ENCODE measurements around the gene ADPRHL1. TPM values are rescaled to one million over a fixed set of nuclear protein-coding genes. Genes with fewer than 3 reads are reported as not detected.
A peak's percentile ranks its signal among the peaks of the same experiment; 100 is the strongest.

ADPRHL1 gene
- total RNA-seq, 2 experiments from 2014 or later: 0.73 to 0.87 TPM

- H3K4me3 Mint-ChIP-seq: peak within 1 kb of the TSS; percentile 92
- no peaks in the 10 kb centered on the region for H3K9me3 Mint-ChIP-seq (ENCODE audit: insufficient read depth)
- ChIA-PET POLR2A (interaction anchor here (0.5 to 1.3 kb wide), 3 partner anchors 198 to 283 kb away, joined by 3 to 4 read pairs (median 3); partner anchors contain the start of gene CUL4A), CTCF (no interaction called here)
- no peaks in the 10 kb centered on the region for H3K27me3 Mint-ChIP-seq (ENCODE audit: low read depth)
- peak; percentile 79 for DNase-seq
- peak within 1 kb of the TSS; percentile 89 for H3K27ac Mint-ChIP-seq
- peaks cover 15% of the 10 kb centered on the region for H3K36me3 Mint-ChIP-seq (ENCODE audit: low read depth)
- peaks cover 52% of the 10 kb centered on the region for H3K4me1 Mint-ChIP-seq (ENCODE audit: low read depth)
- ATAC-seq: peak; percentile 84
These were observed 37.5 kb upstream of the ADPRHL1 start, which contains the start of gene DCUN1D2 for GRCh38 chr13:113490496-113491417. TSS of gene DCUN1D2 (minus strand) at chr13:113490711. CDS start at chr13:113490669, 42 bp downstream.

DNA sequence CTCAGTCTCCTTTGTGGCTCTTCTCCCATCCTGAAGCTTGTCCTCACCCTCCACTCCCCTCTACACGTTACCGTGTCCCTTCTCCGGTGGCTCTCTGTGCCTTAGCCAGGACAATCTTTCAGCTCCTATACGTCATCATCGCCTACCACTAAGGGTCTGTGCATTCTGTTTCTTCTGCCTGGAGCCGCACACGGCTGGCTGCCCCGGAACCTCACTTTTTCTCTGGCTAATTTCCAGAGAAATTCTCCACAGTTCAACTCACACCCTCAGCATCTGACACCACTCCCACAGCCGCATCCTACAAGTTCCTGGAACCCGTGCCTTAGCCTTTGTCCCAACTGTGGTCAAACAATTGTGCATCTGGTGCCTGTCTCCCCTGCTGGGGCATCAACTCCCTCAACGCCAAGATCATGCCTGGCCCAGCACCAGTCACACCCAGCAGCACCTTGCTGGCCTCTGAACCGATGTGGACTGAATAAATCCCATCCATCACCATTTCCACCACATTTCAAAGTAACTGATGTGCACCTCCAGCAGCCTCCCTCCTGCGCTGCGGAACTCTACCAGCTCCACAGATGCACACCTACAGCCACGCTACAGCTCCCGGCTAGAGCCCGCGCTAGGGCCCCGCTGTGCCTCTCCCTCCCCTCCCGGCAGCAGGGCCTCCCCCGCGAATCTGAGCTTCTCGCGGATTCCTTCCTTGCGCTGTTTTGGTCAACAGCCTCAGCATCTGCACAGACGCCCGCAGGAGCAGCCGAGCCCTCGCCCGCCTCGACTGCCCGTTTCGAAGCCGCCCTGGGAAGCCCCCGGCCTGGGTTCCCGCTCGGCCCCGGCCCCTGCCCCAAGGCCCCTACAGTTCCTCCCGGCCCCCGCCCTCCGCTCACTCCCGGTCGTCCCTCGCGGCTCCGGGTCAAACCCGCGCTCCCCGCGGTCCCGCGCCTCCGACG is 36.5 kb upstream of the ADPRHL1 start:
- Mint-ChIP-seq H3K36me3 (ENCODE audit: low read depth) (peaks cover 8% of the 10 kb centered on the region), H3K4me3 (peak overlapping the region; percentile 92), H3K27ac (peak overlapping the region; percentile 89), H3K27me3 (ENCODE audit: low read depth) (no peaks in the 10 kb centered on the region), H3K9me3 (ENCODE audit: insufficient read depth) (no peaks in the 10 kb centered on the region), H3K4me1 (ENCODE audit: low read depth) (peaks cover 45% of the 10 kb centered on the region)
- ATAC-seq (peak; percentile 46), DNase-seq (peak; percentile 59)
- ChIA-PET CTCF (no interaction called here), POLR2A (interaction anchor here (0.9 to 1.3 kb wide), 2 partner anchors 197 to 280 kb away, joined by 3 to 4 read pairs; partner anchors contain the start of gene CUL4A)

- H3K27ac Mint-ChIP-seq: no peak overlapping the region
- ChIA-PET CTCF (no interaction called here), POLR2A (no interaction called here)
- H3K4me3 Mint-ChIP-seq: peak overlapping the region; percentile 92
- H3K9me3 Mint-ChIP-seq (ENCODE audit: insufficient read depth): no peaks in the 10 kb centered on the region
- no peak for DNase-seq
- H3K27me3 Mint-ChIP-seq (ENCODE audit: low read depth): no peaks in the 10 kb centered on the region
- peaks cover 45% of the 10 kb centered on the region for H3K4me1 Mint-ChIP-seq (ENCODE audit: low read depth)
- ATAC-seq: no peak
- H3K36me3 Mint-ChIP-seq (ENCODE audit: low read depth): peaks cover 10% of the 10 kb centered on the region
These were observed 35.9 kb upstream of the ADPRHL1 start for GRCh38 chr13:113489171-113489548.

DNA sequence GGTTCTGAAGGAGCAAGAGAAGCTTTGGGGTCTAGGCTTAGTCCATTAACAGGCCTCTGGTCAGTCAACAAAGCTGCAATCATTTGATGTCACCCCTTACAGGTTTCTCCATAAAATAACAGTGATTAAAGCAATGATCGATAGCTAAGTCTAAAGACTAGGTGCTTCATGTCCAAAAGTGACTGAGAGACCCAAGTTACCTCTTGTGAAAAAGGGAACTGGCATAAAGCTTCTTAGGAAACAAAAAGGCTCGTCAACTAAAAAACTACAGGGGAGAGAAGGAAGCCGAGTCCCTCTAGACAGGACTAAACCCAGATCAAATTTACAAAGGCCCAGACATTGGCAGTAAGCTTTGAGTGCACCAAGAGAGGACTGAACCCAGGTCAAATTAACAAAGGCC is 35.0 kb upstream of the ADPRHL1 start:
- no peak overlapping the region for H3K27ac Mint-ChIP-seq
- H3K4me1 Mint-ChIP-seq (ENCODE audit: low read depth): peaks cover 38% of the 10 kb centered on the region
- no peaks in the 10 kb centered on the region for H3K27me3 Mint-ChIP-seq (ENCODE audit: low read depth)
- no peaks in the 10 kb centered on the region for H3K9me3 Mint-ChIP-seq (ENCODE audit: insufficient read depth)
- H3K36me3 Mint-ChIP-seq (ENCODE audit: low read depth): peaks cover 13% of the 10 kb centered on the region
- peak overlapping the region; percentile 24 for H3K4me3 Mint-ChIP-seq
- DNase-seq: peak; percentile 13
- no peak for ATAC-seq
- ChIA-PET POLR2A (interaction anchor here (0.7 kb wide), 1 partner anchor 9 kb away, joined by 3 read pairs; no protein-coding TSS in a partner anchor), CTCF (interaction anchor here (1.0 kb wide), 1 partner anchor 94 kb away, joined by 3 read pairs; no protein-coding TSS in a partner anchor)

DNA sequence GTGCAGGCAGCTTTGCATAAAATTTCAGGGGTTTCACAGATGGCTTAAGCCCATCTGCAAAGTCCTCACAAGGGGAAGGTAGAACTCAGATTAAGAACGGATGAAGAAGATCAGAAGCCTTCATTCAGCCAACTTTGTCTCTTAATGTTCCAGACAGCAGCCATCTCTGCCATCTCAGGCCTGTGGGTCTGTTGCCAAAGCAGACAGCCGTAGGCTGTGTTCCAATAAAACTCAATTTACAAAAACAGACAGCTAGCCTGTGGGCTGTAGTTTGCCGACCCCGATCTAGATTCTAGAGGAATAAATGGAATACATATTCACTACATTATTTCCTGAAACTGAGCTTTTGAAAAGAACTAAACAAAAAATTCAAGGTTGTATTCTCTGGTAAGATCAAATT is 33.4 kb upstream of the ADPRHL1 start:
- no peak for ATAC-seq
- CTCF ChIA-PET: no interaction called here

GRCh38 chr13:113485545-113485944 is 32.3 kb upstream of the ADPRHL1 start:
- H3K4me3 Mint-ChIP-seq: no peak overlapping the region
- no peaks in the 10 kb centered on the region for H3K27me3 Mint-ChIP-seq (ENCODE audit: low read depth)
- H3K36me3 Mint-ChIP-seq (ENCODE audit: low read depth): peaks cover 17% of the 10 kb centered on the region
- DNase-seq: no peak
- H3K27ac Mint-ChIP-seq: no peak overlapping the region
- POLR2A ChIA-PET: no interaction called here
- CTCF ChIA-PET: no interaction called here
- ATAC-seq: no peak
- H3K9me3 Mint-ChIP-seq (ENCODE audit: insufficient read depth): no peaks in the 10 kb centered on the region
- H3K4me1 Mint-ChIP-seq (ENCODE audit: low read depth): peaks cover 26% of the 10 kb centered on the region

More for the DNA sequence above, 33.4 kb upstream of the ADPRHL1 start:
- Mint-ChIP-seq H3K4me1 (ENCODE audit: low read depth) (peaks cover 29% of the 10 kb centered on the region), H3K36me3 (ENCODE audit: low read depth) (peaks cover 16% of the 10 kb centered on the region), H3K4me3 (no peak overlapping the region), H3K9me3 (ENCODE audit: insufficient read depth) (no peaks in the 10 kb centered on the region), H3K27me3 (ENCODE audit: low read depth) (no peaks in the 10 kb centered on the region), H3K27ac (no peak overlapping the region)
- no peak for DNase-seq
- POLR2A ChIA-PET: no interaction called here

- Mint-ChIP-seq H3K4me3 (no peak overlapping the region), H3K27ac (no peak overlapping the region), H3K4me1 (ENCODE audit: low read depth) (peaks cover 12% of the 10 kb centered on the region), H3K9me3 (ENCODE audit: insufficient read depth) (no peaks in the 10 kb centered on the region), H3K36me3 (ENCODE audit: low read depth) (peaks cover 24% of the 10 kb centered on the region), H3K27me3 (ENCODE audit: low read depth) (no peaks in the 10 kb centered on the region)
- no peak for ATAC-seq
- POLR2A ChIA-PET: no interaction called here
- CTCF ChIA-PET: interaction anchor here (1.0 kb wide), 1 partner anchor 79 kb away, joined by 4 read pairs; no protein-coding TSS in a partner anchor
- no peak for DNase-seq
These were observed 30.4 kb upstream of the ADPRHL1 start for GRCh38 chr13:113483504-113484293.

DNA sequence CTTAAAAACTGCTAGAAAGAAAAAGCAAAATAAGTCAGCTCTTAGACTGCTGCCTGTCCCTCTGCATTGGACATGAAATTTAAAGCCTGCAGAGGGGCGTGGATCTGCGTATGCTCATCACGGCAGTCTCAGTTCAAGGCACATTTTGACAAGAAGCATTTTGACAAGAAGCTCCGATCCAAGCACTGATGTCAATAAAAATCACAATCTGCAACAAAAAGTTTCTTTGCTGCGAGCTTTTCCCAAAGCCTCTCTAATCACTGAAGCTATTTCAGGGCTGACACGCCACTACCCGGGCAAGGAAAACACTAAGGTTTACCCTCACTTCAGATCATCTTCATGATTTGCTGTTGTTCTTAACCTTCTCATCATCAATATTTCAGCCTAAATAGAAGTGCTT is 29.8 kb upstream of the ADPRHL1 start:
- DNase-seq (no peak), ATAC-seq (no peak)
- CTCF ChIA-PET: no interaction called here
- no peak overlapping the region for H3K27ac Mint-ChIP-seq
- H3K9me3 Mint-ChIP-seq (ENCODE audit: insufficient read depth): no peaks in the 10 kb centered on the region
- POLR2A ChIA-PET: no interaction called here
- H3K4me1 Mint-ChIP-seq (ENCODE audit: low read depth): peaks cover 7% of the 10 kb centered on the region
- no peaks in the 10 kb centered on the region for H3K27me3 Mint-ChIP-seq (ENCODE audit: low read depth)
- H3K4me3 Mint-ChIP-seq: no peak overlapping the region
- peaks cover 20% of the 10 kb centered on the region for H3K36me3 Mint-ChIP-seq (ENCODE audit: low read depth)

DNA sequence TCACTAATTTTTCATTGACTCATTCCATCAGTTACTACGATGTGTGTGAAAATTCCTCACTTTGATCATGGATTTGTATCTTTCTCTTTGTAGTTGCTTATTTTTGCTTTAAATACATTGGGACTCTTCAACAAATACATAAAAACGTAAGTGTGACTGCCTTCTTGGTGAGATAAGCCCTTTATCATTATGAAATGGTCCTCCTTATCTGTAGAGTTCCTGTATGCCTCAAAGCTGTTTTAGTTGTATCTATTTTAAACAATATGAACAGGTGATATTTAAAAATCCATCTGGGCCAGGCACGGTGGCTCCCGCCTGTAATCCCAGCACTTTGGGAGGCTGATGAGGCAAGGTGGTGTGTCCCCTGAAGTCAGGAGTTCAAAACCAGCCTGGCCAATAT is 25.9 kb upstream of the ADPRHL1 start:
- no peaks in the 10 kb centered on the region for H3K9me3 Mint-ChIP-seq (ENCODE audit: insufficient read depth)
- H3K27me3 Mint-ChIP-seq (ENCODE audit: low read depth): no peaks in the 10 kb centered on the region
- H3K4me1 Mint-ChIP-seq (ENCODE audit: low read depth): no peaks in the 10 kb centered on the region
- H3K4me3 Mint-ChIP-seq: no peak overlapping the region
- ChIA-PET POLR2A (no interaction called here), CTCF (no interaction called here)
- H3K27ac Mint-ChIP-seq: no peak overlapping the region
- DNase-seq (no peak), ATAC-seq (no peak)
- peaks cover 34% of the 10 kb centered on the region for H3K36me3 Mint-ChIP-seq (ENCODE audit: low read depth)

DNA sequence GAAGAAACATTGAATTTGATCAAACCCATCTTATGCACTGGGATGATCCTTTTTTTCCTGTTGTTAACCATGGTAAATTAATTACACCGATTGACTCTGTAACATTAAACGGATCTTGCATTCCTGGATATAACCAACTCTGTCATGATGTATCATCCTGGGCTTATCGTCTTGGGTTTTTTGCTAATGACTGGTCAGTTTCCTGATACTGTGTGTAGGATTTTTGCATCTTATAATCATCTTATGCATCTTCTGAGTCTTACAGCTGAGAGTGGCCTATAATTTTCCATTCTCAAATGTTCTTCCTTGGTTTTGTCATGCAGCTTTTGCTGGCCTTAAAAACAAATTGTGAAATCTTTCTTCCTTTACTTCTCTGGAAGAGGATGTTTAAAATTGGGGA is 24.4 kb upstream of the ADPRHL1 start:
- Mint-ChIP-seq H3K4me3 (no peak overlapping the region), H3K27me3 (ENCODE audit: low read depth) (no peaks in the 10 kb centered on the region)
- CTCF ChIA-PET: no interaction called here

GRCh38 chr13:113476811-113477210 is 23.5 kb upstream of the ADPRHL1 start:
- CTCF ChIA-PET: no interaction called here
- H3K4me1 Mint-ChIP-seq (ENCODE audit: low read depth): no peaks in the 10 kb centered on the region
- ATAC-seq (no peak), DNase-seq (no peak)
- H3K27me3 Mint-ChIP-seq (ENCODE audit: low read depth): no peaks in the 10 kb centered on the region
- H3K4me3 Mint-ChIP-seq: no peak overlapping the region
- POLR2A ChIA-PET: no interaction called here
- no peak overlapping the region for H3K27ac Mint-ChIP-seq
- H3K9me3 Mint-ChIP-seq (ENCODE audit: insufficient read depth): no peaks in the 10 kb centered on the region
- H3K36me3 Mint-ChIP-seq (ENCODE audit: low read depth): peaks cover 32% of the 10 kb centered on the region

More for the DNA sequence above, 24.4 kb upstream of the ADPRHL1 start:
- POLR2A ChIA-PET: no interaction called here
- Mint-ChIP-seq H3K27ac (no peak overlapping the region), H3K4me1 (ENCODE audit: low read depth) (no peaks in the 10 kb centered on the region), H3K36me3 (ENCODE audit: low read depth) (peaks cover 31% of the 10 kb centered on the region), H3K9me3 (ENCODE audit: insufficient read depth) (no peaks in the 10 kb centered on the region)
- DNase-seq (no peak), ATAC-seq (no peak)

Data from activated CD8-positive, alpha-beta T cell treated with anti-CD3 and anti-CD28 coated beads, Interleukin-2, amount 10 ng/mL, durations not matched to agents 7 days and 5 days (primary cell).